SK-N-SH treated with all-trans-retinoic acid at 6 μM for 48 hours (cell line): Measurements from ENCODE around the gene POLR1F.

ENCODE experiments used
- ATAC-seq: fragments of 200-7000 bp; cut with Tn5 transposase; 3 replicates; pipeline ENCODE4 v1.9.1; 2020; ENCODE audit warnings: mild to moderate bottlenecking, moderate library complexity
- ARNTL ChIP-seq: fragments of 450-650 bp; formaldehyde crosslinking; IDR thresholded peaks from 2 replicates; pipeline ENCODE4 v1.5.0; 2020; ENCODE audit warnings: low read depth, mild to moderate bottlenecking, moderate library complexity, borderline replicate concordance
- BACH2 ChIP-seq: fragments of 250-450 bp; sonication (Bioruptor Pico); IDR thresholded peaks from 2 replicates; pipeline ENCODE4 v1.9.0; 2021; ENCODE audit warnings: mild to moderate bottlenecking, borderline replicate concordance
- CSDC2 ChIP-seq: fragments of 250-450 bp; sonication (Bioruptor Pico); IDR thresholded peaks from 2 replicates; pipeline ENCODE4 v1.5.0; 2020; ENCODE audit warnings: mild to moderate bottlenecking, moderate library complexity
- ESRRG ChIP-seq: fragments of 250-450 bp; sonication (Bioruptor Pico); IDR thresholded peaks from 2 replicates; pipeline ENCODE4 v1.6.1; 2021; ENCODE audit warnings: mild to moderate bottlenecking
- GLIS3 ChIP-seq: fragments of 250-450 bp; sonication (Bioruptor Pico); IDR thresholded peaks from 2 replicates; pipeline ENCODE4 v1.5.0; 2020; ENCODE audit warnings: mild to moderate bottlenecking, moderate library complexity
- ISL1 ChIP-seq: fragments of 250-450 bp; sonication (Bioruptor Pico); IDR thresholded peaks from 2 replicates; pipeline ENCODE4 v2.1.2; 2022; ENCODE audit warnings: mild to moderate bottlenecking, moderate library complexity
- OSR1 ChIP-seq: fragments of 250-450 bp; sonication (Bioruptor Pico); IDR thresholded peaks from 2 replicates; pipeline ENCODE4 v1.8.0; 2022; ENCODE audit warnings: moderate library complexity, mild to moderate bottlenecking, inconsistent platforms
- RARB ChIP-seq: fragments of 250-450 bp; sonication (Bioruptor Pico); IDR thresholded peaks from 2 replicates; pipeline ENCODE4 v1.8.0; 2021; ENCODE audit warnings: mild to moderate bottlenecking, moderate library complexity
- SNAI2 ChIP-seq: fragments of 250-450 bp; sonication (Bioruptor Pico); IDR thresholded peaks from 2 replicates; pipeline ENCODE4 v1.5.0; 2020; ENCODE audit warnings: mild to moderate bottlenecking, moderate library complexity
- TCF4 ChIP-seq: fragments of 250-450 bp; sonication (Bioruptor Pico); IDR thresholded peaks from 2 replicates; pipeline ENCODE4 v1.8.0; 2021; ENCODE audit warnings: mild to moderate bottlenecking, moderate library complexity, borderline replicate concordance
- TOX ChIP-seq: fragments of 250-450 bp; sonication (Bioruptor Pico); IDR thresholded peaks from 2 replicates; pipeline ENCODE4 v1.8.0; 2021; ENCODE audit warnings: mild to moderate bottlenecking, moderate library complexity, borderline replicate concordance
- ZC3H10 ChIP-seq: fragments of 250-450 bp; sonication (Bioruptor Pico); IDR thresholded peaks from 2 replicates; pipeline ENCODE4 v1.5.1; 2021; ENCODE audit warnings: mild to moderate bottlenecking, moderate library complexity
- ZFP3 ChIP-seq: fragments of 250-450 bp; sonication (Bioruptor Pico); IDR thresholded peaks from 2 replicates; pipeline ENCODE4 v1.5.0; 2020; ENCODE audit warnings: mild to moderate bottlenecking, moderate library complexity
- ZFP30 ChIP-seq: fragments of 450-650 bp; formaldehyde crosslinking; IDR thresholded peaks from 2 replicates; pipeline ENCODE4 v1.5.0; 2022; ENCODE audit warnings: mild to moderate bottlenecking, moderate library complexity
- ZNF565 ChIP-seq: fragments of 450-650 bp; formaldehyde crosslinking; conservative IDR thresholded peaks from 2 replicates; pipeline ENCODE4 v1.5.0; 2020; ENCODE audit warnings: low read depth, mild to moderate bottlenecking, moderate library complexity
- ZNF70 ChIP-seq: fragments of 450-650 bp; formaldehyde crosslinking; IDR thresholded peaks from 2 replicates; pipeline ENCODE4 v1.5.0; 2020; ENCODE audit warnings: mild to moderate bottlenecking, moderate library complexity
- TF ChIP-seq, protein P1 (sequence below): fragments of 250-450 bp; sonication (Bioruptor Pico); IDR thresholded peaks from 2 replicates; pipeline ENCODE4 v1.8.0; 2020; ENCODE audit warnings: mild to moderate bottlenecking, moderate library complexity, borderline replicate concordance
- TF ChIP-seq, protein P2 (sequence below): fragments of 250-450 bp; sonication (Bioruptor Pico); IDR thresholded peaks from 2 replicates; pipeline ENCODE4 v1.5.1; 2020; ENCODE audit warnings: low read depth, mild to moderate bottlenecking, moderate library complexity
- TF ChIP-seq, protein P3 (sequence below): fragments of 250-450 bp; sonication (Bioruptor Pico); IDR thresholded peaks from 2 replicates; pipeline ENCODE4 v1.8.0; 2021; ENCODE audit warnings: low read depth, mild to moderate bottlenecking, moderate library complexity, borderline replicate concordance
- TF ChIP-seq, protein P4 (sequence below): fragments of 250-450 bp; sonication (Bioruptor Pico); IDR thresholded peaks from 2 replicates; pipeline ENCODE4 v1.5.0; 2020; ENCODE audit warnings: mild to moderate bottlenecking, moderate library complexity

Gene POLR1F, protein sequence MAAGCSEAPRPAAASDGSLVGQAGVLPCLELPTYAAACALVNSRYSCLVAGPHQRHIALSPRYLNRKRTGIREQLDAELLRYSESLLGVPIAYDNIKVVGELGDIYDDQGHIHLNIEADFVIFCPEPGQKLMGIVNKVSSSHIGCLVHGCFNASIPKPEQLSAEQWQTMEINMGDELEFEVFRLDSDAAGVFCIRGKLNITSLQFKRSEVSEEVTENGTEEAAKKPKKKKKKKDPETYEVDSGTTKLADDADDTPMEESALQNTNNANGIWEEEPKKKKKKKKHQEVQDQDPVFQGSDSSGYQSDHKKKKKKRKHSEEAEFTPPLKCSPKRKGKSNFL

DNA sequence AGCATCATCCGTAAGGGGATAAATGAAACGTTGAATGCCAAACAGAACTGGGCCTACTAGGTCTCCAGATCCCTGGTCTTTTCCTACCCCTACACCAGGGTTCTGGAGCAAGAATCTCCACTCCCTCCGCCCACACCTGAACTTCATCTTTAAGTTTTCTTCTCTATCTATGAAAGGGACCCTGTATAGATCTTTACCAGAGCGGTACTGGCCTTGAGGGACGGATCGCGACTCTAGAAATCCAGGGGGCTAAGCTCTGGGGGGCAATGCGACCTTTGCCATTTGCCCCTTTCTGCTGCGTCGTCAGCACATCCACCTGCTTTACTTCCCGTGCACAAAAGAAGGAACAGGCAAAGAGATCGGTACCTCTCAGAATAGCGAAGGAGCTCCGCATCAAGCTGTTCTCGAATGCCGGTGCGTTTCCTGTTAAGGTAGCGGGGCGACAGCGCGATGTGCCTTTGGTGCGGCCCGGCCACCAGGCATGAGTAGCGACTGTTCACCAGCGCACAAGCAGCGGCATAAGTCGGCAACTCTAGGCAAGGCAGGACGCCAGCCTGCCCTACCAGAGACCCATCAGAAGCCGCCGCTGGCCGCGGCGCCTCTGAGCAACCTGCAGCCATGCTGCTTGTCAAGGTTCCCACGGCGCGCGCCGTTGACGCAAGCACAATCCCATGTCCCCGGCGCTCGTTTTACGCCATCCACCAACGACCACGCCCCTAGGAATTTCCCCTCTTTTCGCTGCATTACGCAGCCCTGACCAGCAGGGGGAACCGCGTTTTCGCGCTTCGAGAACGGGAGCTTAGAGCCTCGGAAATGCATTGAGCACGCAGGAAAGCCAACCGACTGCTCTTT lies at the start of gene POLR1F:
Gene POLR1F (minus strand): TSS at position 641 of the 852 bp plus-strand sequence. CDS start 21 bp downstream, at position 620.
- no peak for TF ChIP-seq GLIS3 (CRISPR knock-in tag)
- no peak for TF ChIP-seq ZFP30 (CRISPR knock-in tag)
- 0 out of 2 replicates have a peak, but pooled peaks have one; percentile 4 for TF ChIP-seq ZNF565
- peak; percentile 98 for ATAC-seq

DNA sequence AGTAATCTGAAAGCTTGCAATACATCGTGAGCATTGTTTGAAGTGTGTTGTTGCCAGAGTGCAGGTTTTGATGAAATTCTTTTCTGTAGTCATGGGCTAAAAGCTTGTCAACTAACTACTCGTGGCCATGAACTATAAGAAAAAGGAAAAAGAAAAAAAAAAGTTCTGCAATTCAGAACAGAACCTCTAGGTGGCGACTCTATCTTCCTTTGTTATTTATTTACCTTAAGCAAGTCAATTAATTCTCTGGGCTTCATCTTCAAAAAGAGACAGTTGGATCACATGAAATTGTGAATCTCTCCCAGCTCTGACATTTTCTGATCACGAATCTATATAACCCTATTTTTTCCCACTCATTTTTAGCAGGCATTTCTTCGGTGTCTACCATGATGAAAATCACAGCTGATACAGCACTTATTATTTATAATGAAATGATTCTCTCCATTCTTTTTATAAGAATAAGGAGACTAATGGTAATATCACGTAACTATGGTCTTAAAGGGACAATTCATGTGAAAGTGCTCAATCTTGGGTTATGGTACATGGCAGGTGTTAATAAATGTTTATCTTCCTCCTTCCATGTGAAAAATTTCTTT lies 45.8 kb upstream of the POLR1F start:
- ATAC-seq: peak; percentile 46; the same call in 2 of the 3 replicates
- TF ChIP-seq ZFP30 (CRISPR knock-in tag) (no peak), OSR1 (CRISPR knock-in tag) (no peak), ESRRG (CRISPR knock-in tag) (no peak), BACH2 (CRISPR knock-in tag) (no peak), ZNF70 (CRISPR knock-in tag) (no peak), SNAI2 (CRISPR knock-in tag) (no peak), CSDC2 (no peak), TOX (CRISPR knock-in tag) (no peak), TCF4 (no peak)
- TF ChIP-seq, protein P1, sequence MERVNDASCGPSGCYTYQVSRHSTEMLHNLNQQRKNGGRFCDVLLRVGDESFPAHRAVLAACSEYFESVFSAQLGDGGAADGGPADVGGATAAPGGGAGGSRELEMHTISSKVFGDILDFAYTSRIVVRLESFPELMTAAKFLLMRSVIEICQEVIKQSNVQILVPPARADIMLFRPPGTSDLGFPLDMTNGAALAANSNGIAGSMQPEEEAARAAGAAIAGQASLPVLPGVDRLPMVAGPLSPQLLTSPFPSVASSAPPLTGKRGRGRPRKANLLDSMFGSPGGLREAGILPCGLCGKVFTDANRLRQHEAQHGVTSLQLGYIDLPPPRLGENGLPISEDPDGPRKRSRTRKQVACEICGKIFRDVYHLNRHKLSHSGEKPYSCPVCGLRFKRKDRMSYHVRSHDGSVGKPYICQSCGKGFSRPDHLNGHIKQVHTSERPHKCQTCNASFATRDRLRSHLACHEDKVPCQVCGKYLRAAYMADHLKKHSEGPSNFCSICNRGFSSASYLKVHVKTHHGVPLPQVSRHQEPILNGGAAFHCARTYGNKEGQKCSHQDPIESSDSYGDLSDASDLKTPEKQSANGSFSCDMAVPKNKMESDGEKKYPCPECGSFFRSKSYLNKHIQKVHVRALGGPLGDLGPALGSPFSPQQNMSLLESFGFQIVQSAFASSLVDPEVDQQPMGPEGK (CRISPR knock-in tag): no peak
- TF ChIP-seq, protein P2, sequence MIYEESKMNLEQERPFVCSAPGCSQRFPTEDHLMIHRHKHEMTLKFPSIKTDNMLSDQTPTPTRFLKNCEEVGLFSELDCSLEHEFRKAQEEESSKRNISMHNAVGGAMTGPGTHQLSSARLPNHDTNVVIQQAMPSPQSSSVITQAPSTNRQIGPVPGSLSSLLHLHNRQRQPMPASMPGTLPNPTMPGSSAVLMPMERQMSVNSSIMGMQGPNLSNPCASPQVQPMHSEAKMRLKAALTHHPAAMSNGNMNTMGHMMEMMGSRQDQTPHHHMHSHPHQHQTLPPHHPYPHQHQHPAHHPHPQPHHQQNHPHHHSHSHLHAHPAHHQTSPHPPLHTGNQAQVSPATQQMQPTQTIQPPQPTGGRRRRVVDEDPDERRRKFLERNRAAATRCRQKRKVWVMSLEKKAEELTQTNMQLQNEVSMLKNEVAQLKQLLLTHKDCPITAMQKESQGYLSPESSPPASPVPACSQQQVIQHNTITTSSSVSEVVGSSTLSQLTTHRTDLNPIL (CRISPR knock-in tag): no peak
- TF ChIP-seq, protein P3, sequence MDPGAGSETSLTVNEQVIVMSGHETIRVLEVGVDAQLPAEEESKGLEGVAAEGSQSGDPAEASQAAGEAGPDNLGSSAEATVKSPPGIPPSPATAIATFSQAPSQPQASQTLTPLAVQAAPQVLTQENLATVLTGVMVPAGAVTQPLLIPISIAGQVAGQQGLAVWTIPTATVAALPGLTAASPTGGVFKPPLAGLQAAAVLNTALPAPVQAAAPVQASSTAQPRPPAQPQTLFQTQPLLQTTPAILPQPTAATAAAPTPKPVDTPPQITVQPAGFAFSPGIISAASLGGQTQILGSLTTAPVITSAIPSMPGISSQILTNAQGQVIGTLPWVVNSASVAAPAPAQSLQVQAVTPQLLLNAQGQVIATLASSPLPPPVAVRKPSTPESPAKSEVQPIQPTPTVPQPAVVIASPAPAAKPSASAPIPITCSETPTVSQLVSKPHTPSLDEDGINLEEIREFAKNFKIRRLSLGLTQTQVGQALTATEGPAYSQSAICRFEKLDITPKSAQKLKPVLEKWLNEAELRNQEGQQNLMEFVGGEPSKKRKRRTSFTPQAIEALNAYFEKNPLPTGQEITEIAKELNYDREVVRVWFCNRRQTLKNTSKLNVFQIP (CRISPR knock-in tag): no peak

DNA sequence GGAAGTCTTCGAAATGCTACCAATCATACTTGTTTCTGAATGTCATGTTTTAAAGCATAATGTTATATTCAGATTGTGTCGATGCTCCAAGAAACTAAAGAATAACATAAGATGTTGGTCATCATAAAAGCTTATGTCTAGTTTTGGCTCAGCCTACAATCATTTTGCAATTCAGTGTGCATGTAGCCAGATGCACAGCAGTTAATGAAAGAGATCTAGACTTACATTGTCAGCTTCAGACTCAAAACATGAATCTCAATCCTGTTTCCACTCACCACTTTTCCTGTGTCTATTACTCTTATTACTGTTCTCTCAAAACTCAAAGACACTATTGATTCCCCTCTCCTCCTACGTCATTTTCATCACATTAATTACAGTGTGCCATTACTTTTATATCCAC lies 43.2 kb upstream of the POLR1F start:
- TF ChIP-seq ZNF70 (CRISPR knock-in tag) (no peak), ZC3H10 (CRISPR knock-in tag) (no peak), ISL1 (CRISPR knock-in tag) (no peak), ZFP30 (CRISPR knock-in tag) (no peak), ESRRG (CRISPR knock-in tag) (no peak), ARNTL (no peak), RARB (CRISPR knock-in tag) (no peak), BACH2 (CRISPR knock-in tag) (no peak), ZFP3 (no peak), CSDC2 (no peak), GLIS3 (CRISPR knock-in tag) (no peak), TCF4 (no peak), OSR1 (CRISPR knock-in tag) (no peak), ZNF565 (no peak)
- TF ChIP-seq, protein P2 (CRISPR knock-in tag): no peak
- TF ChIP-seq, protein P1 (CRISPR knock-in tag): no peak
- TF ChIP-seq, protein P4, sequence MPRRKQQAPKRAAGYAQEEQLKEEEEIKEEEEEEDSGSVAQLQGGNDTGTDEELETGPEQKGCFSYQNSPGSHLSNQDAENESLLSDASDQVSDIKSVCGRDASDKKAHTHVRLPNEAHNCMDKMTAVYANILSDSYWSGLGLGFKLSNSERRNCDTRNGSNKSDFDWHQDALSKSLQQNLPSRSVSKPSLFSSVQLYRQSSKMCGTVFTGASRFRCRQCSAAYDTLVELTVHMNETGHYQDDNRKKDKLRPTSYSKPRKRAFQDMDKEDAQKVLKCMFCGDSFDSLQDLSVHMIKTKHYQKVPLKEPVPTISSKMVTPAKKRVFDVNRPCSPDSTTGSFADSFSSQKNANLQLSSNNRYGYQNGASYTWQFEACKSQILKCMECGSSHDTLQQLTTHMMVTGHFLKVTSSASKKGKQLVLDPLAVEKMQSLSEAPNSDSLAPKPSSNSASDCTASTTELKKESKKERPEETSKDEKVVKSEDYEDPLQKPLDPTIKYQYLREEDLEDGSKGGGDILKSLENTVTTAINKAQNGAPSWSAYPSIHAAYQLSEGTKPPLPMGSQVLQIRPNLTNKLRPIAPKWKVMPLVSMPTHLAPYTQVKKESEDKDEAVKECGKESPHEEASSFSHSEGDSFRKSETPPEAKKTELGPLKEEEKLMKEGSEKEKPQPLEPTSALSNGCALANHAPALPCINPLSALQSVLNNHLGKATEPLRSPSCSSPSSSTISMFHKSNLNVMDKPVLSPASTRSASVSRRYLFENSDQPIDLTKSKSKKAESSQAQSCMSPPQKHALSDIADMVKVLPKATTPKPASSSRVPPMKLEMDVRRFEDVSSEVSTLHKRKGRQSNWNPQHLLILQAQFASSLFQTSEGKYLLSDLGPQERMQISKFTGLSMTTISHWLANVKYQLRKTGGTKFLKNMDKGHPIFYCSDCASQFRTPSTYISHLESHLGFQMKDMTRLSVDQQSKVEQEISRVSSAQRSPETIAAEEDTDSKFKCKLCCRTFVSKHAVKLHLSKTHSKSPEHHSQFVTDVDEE: no peak
- TF ChIP-seq, protein P3 (CRISPR knock-in tag): no peak
- TF ChIP-seq, all 23 proteins: peak for 0

More for the DNA sequence above, 43.2 kb upstream of the POLR1F start:
- no peak for ATAC-seq
